Stimulated activated CD4-positive, alpha-beta T cell treated with anti-CD3 and anti-CD28 coated beads, Interleukin-1b, Interleukin-23, amount 100 ng/mL, for 24 hours (primary cell): ENCODE data around the gene PCYOX1L.

ENCODE experiments used
- DNase-seq, 4 experiments: peaks; one replicate each; pipeline ENCODE4 v3.0.0-alpha.2; 2020; ENCODE audit warnings: low read depth in 4 of 4, low spot score in 1 of 4

The PCYOX1L gene

DNA sequence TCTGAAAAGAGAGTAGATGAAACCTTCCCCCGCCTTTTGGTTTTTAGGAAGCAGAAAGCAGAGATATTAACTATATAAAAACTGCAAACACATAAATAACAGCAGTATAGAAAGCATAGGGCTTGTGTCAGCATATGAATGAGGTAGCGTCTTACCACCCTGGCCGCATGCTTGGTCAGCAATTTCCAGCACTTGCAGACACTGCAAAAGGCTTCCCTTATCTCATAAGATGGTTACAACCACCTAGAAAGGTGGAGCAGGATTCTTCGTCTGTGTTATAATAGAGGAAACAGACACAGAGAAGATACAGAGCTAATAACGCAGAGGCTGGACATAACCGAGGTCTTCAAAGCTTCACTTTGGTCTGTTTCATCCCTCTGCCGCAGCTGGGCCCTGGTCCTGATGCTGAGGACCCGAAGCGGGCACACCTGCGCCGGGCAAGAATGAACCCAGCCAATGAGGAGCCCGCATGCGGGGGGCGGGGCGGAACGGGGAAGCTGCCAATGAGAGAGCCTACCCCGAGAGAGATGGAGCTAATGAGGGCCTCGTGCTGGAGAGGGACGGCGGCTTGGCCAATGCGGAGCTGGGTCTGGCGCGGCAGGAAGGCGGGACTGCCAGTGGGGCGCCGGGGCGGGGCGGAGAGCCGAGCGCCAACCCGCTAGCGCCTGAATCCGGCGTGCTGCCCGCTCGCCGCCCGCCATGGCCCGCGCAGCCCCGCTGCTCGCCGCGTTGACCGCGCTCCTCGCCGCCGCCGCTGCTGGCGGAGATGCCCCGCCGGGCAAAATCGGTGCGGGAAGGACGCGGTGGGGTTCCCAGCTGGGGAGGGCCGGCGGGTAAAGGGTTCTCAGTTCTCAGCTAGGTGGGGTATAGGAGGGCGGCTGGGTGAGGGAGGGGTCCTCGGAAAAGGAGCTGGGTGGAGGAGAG, at the start of gene PCYOX1L:
Gene PCYOX1L, plus strand, starts transcription at position 677 of the 924 bp plus-strand sequence. Its CDS starts 23 bp downstream, at position 700.
- peak; percentile 74 to 99 (median 94) for DNase-seq

DNA sequence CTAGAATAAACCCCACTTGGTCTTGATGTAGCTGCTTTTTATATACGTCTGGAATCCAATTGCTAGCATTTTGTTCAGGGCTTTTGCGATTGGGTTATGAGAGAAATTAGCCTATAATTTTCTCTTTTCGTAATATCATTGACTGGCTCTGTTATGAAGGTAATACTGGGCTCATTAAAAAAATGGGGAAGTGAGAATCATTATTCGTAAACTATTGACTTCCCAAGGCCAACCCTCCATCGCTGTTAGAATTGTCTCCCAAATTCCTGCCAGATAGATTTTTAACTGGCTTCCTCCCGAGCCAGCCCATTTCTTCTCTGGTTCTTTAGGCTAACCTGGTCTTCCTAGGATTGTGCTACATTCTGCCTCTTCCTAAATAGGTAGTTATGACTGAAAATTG, 48.5 kb upstream of the PCYOX1L start:
- no peak for DNase-seq

GRCh38 chr5:149310488-149310887, 47.4 kb upstream of the PCYOX1L start:
- no peak for DNase-seq

GRCh38 chr5:149310947-149311658, 46.7 kb upstream of the PCYOX1L start:
- DNase-seq = no peak

- no peak for DNase-seq
These were observed 44.5 kb upstream of the PCYOX1L start for GRCh38 chr5:149313151-149313841.

- DNase-seq = no peak
These were observed 43.2 kb upstream of the PCYOX1L start for GRCh38 chr5:149314571-149315111.

GRCh38 chr5:149315753-149316152, 42.1 kb upstream of the PCYOX1L start:
- no peak for DNase-seq

- DNase-seq = no peak
These were observed 40.4 kb upstream of the PCYOX1L start for GRCh38 chr5:149317281-149318048.

- DNase-seq = no peak
These were observed 38.7 kb upstream of the PCYOX1L start for GRCh38 chr5:149319174-149319573.

- no peak for DNase-seq
These were observed 37.0 kb upstream of the PCYOX1L start for GRCh38 chr5:149320791-149321330.

DNA sequence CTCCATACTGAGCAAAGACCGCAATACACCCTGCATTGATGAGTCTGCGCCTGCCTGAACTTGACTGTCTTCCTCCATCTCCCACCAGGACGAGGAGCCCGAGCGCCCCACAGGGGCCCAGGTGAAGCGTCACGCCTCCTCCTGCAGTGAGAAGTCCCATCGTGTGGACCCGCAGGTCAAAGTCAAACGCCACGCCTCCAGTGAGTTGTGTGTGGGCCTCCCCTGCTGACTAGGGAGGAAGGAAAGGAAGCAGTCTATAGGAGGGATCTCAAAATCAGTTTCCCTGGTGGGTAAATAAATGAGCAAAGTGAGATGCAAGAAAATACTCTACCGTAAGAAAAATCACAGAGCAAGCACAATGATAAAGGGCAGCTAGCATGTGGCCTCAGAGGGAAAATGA, 35.3 kb upstream of the PCYOX1L start:
- no peak for DNase-seq

- no peak for DNase-seq
These were observed 34.6 kb upstream of the PCYOX1L start for GRCh38 chr5:149323210-149323609.

DNA sequence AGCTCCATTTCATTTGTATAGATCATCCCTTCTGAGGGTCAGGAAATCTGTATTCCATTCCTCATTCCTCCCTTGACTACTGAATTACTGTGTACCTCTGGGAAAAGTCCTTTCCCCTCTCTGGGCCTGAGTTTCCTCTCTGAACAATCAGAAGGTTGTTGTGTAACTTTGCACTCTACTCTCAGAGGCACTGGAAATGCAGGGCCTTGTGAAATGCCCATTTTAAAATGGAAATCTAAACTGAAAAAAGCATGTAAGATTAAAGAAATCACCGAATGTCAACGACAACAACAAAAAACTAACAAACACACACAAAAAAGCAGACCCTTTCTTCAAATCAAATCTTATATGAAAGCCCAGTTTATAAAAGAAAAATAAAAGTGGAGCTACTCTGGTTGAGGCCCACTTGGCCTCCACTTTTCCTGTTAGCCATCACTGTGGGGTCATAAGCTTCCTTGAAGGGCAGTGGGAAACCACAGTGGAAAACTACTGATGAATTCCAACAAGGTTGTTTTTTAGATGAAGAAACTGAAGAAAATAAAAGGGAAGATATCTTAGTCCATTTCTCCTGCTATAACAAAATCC, 34.1 kb upstream of the PCYOX1L start:
- DNase-seq = no peak

- DNase-seq = no peak
These were observed 33.2 kb upstream of the PCYOX1L start for GRCh38 chr5:149324641-149325040.

GRCh38 chr5:149325166-149325735, 32.6 kb upstream of the PCYOX1L start:
- DNase-seq = no peak

DNA sequence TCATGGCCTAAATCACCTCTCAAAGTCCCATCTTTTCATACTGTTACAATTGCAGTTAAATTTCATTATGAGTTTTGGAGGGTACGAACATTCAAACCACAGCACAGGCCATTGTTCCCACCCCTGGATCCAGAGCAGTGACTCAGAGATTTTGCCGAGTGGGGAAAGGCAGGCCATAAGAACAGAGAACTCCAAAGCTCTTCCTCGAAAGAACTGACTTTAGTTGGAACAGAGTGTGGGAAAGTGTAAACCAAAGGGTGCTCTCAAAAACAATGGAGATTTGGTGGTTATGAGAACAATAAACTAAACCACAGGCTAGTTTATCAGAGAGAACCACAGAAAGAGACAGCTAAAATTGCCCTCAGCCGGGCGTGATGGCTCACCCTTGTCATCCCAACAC, 32.0 kb upstream of the PCYOX1L start:
- DNase-seq = no peak

GRCh38 chr5:149326611-149327010, 31.2 kb upstream of the PCYOX1L start:
- no peak for DNase-seq

DNA sequence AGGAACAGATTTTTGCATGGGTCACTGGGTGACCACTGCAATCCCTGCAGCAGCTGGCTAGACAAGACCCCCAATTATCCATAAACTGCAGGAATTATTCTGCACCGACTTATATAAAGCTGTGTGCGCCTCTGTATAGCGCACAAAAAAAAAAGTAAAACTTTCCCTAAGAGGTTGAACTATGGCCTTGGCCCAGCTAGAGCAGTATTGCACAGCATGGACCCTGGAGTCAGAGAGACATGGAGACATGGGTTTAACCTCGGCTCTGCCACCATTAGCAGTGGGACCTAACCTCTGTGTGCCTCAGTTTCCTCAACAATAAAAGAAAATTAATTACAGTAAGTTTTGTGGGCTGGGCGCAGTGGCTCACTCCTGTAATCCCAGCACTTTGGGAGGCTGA, 29.7 kb upstream of the PCYOX1L start:
- no peak for DNase-seq

DNA sequence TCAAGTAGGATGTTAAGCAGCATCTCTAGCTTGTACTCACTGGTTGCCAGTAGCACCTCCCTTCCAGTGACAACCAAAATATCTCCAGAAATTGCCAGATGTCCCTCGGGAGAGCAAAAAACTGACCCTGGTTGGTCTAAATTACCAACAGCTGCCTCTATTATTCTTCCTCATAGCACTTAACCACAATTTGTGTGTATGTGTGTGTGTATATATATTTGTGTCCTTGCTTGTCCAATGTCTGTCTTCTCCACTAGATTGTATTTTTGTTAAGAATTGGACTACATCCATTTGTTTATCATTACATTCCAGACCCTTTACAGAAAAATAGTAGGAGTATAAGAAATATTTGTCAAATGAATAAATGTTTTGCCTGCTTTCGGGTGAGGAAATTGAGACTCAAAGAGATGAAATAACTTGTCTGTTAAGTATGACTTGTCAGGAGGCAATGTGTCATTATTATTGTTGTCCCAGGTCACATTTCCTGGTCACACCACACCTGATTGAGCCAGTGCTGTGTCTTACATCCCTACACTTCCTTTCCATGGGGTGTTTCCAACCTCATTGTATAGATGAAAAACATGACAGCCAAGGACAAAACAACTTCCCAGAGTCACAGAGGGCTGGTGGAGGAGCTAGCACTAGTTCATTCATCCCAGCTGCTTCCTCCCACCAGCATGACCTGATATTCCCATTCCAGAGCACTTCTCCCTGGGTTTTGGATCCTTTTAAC, 24.0 kb upstream of the PCYOX1L start:
- DNase-seq = no peak
